GM12872 (cell line): ENCODE data around the gene OR6S1.

Source experiments
- CTCF ChIP-seq: IDR thresholded peaks from 3 replicates; pipeline ENCODE4 v1.5.1; 2011; ENCODE audit warnings: low read depth, mild to moderate bottlenecking, low read length, moderate library complexity; ENCODE audit not compliant: insufficient read depth

The OR6S1 gene

GRCh38 chr14:20592574-20592973 is 48.9 kb downstream of the OR6S1 start:
- no peak for TF ChIP-seq CTCF

GRCh38 chr14:20591235-20591634 is 50.3 kb downstream of the OR6S1 start, which contains the start of gene RNASE12:
TSS of gene RNASE12 (minus strand) at chr14:20591376. CDS start at chr14:20590723, 653 bp downstream.
- no peak for TF ChIP-seq CTCF
